H9 (cell line): Measurements from ENCODE around the gene CACNA1D. TPM values are rescaled to one million over a fixed set of nuclear protein-coding genes. Genes with fewer than 3 reads are reported as not detected.

Source experiments
- DNase-seq: peaks from one replicate; pipeline ENCODE4 v3.0.0-alpha.2; 2017
- H2AFZ ChIP-seq: one replicate; pipeline ENCODE4 v1.6.1; 2013; ENCODE audit warnings: mild to moderate bottlenecking, low read length, control low read depth, moderate library complexity
- H2AK5ac ChIP-seq: 2 replicates; pipeline ENCODE4 v1.6.1; 2013; ENCODE audit warnings: low read length, control low read depth, mixed read lengths; ENCODE audit not compliant: insufficient read length
- H2BK120ac ChIP-seq: one replicate; pipeline ENCODE4 v1.6.1; 2013; ENCODE audit warnings: low read depth, mild to moderate bottlenecking, low read length, control low read depth, inconsistent platforms; ENCODE audit not compliant: poor library complexity, severe bottlenecking
- H2BK12ac ChIP-seq: 2 replicates; pipeline ENCODE4 v1.6.1; 2013; ENCODE audit warnings: low read length, control low read depth, mixed read lengths, low read depth; ENCODE audit not compliant: insufficient read length
- H2BK15ac ChIP-seq: 2 replicates; pipeline ENCODE4 v1.6.1; 2013; ENCODE audit warnings: low read depth, low read length, control low read depth
- H2BK20ac ChIP-seq: one replicate; pipeline ENCODE4 v1.6.1; 2013; ENCODE audit warnings: low read depth, mild to moderate bottlenecking, low read length, control low read depth, inconsistent platforms; ENCODE audit not compliant: poor library complexity, severe bottlenecking
- H2BK5ac ChIP-seq: 2 replicates; pipeline ENCODE4 v1.6.1; 2013; ENCODE audit warnings: low read length, control low read depth, mixed read lengths; ENCODE audit not compliant: insufficient read length
- H3K14ac ChIP-seq: 2 replicates; pipeline ENCODE4 v1.6.1; 2013; ENCODE audit warnings: low read length, control low read depth; ENCODE audit not compliant: insufficient read depth
- H3K18ac ChIP-seq: 2 replicates; pipeline ENCODE4 v1.6.1; 2013; ENCODE audit warnings: low read depth, mild to moderate bottlenecking, mixed read lengths, low read length, control low read depth; ENCODE audit not compliant: insufficient read length
- H3K23ac ChIP-seq: 2 replicates; pipeline ENCODE4 v1.6.1; 2013; ENCODE audit warnings: low read length, control low read depth, mixed read lengths, low read depth; ENCODE audit not compliant: insufficient read length
- H3K23me2 ChIP-seq: 2 replicates; pipeline ENCODE4 v1.6.1; 2013; ENCODE audit warnings: low read depth, mild to moderate bottlenecking, mixed read lengths, low read length, control low read depth; ENCODE audit not compliant: insufficient read length, poor library complexity, severe bottlenecking
- H3K27ac ChIP-seq: 2 replicates; pipeline ENCODE4 v1.5.1; 2013; ENCODE audit warnings: low read length, control low read depth, mixed read lengths, low read depth; ENCODE audit not compliant: insufficient read length
- H3K27me3 ChIP-seq: 2 replicates; pipeline ENCODE4 v1.6.1; 2013; ENCODE audit warnings: low read length, control low read depth, inconsistent platforms; ENCODE audit not compliant: insufficient read depth
- H3K4ac ChIP-seq: 2 replicates; pipeline ENCODE4 v1.6.1; 2013; ENCODE audit warnings: low read depth, mild to moderate bottlenecking, control low read depth, inconsistent platforms, low read length, moderate library complexity
- H3K4me1 ChIP-seq: 2 replicates; pipeline ENCODE4 v1.6.1; 2013; ENCODE audit warnings: low read length, control low read depth, inconsistent platforms; ENCODE audit not compliant: insufficient read depth
- H3K4me2 ChIP-seq: 2 replicates; pipeline ENCODE4 v1.6.1; 2013; ENCODE audit warnings: low read length, control low read depth, mixed read lengths; ENCODE audit not compliant: insufficient read length, insufficient read depth
- H3K56ac ChIP-seq: 2 replicates; pipeline ENCODE4 v1.6.1; 2013; ENCODE audit warnings: low read depth, mild to moderate bottlenecking, mixed read lengths, low read length, control low read depth; ENCODE audit not compliant: insufficient read length
- H3K79me1 ChIP-seq: 2 replicates; pipeline ENCODE4 v1.6.1; 2013; ENCODE audit warnings: low read depth, mild to moderate bottlenecking, moderate library complexity, low read length, control low read depth, inconsistent platforms; ENCODE audit not compliant: insufficient read depth, poor library complexity, severe bottlenecking
- H3K79me2 ChIP-seq: 2 replicates; pipeline ENCODE4 v1.6.1; 2013; ENCODE audit warnings: low read length, control low read depth, inconsistent platforms; ENCODE audit not compliant: insufficient read depth
- H3K9ac ChIP-seq: 2 replicates; pipeline ENCODE4 v1.6.1; 2013; ENCODE audit warnings: low read length, control low read depth, mixed read lengths; ENCODE audit not compliant: insufficient read length; ENCODE audit errors: extremely low read depth
- H3K9me3 ChIP-seq: one replicate; pipeline ENCODE4 v1.6.1; 2013; ENCODE audit warnings: low read depth, low read length, inconsistent platforms; ENCODE audit not compliant: control insufficient read depth
- H3T11ph ChIP-seq: one replicate; pipeline ENCODE4 v1.6.1; 2013; ENCODE audit warnings: mild to moderate bottlenecking, low read length, control low read depth, inconsistent platforms
- H4K20me1 ChIP-seq: one replicate; pipeline ENCODE4 v1.6.1; 2013; ENCODE audit not compliant: control insufficient read depth, insufficient read length, insufficient read depth
- H4K5ac ChIP-seq: 2 replicates; pipeline ENCODE4 v1.6.1; 2013; ENCODE audit warnings: low read depth, mild to moderate bottlenecking, mixed read lengths, low read length, control low read depth; ENCODE audit not compliant: insufficient read length
- H4K8ac ChIP-seq: replicated peaks from 2 replicates; pipeline ENCODE4 v1.6.1; 2013; ENCODE audit warnings: low read length, control low read depth, mixed read lengths, low read depth; ENCODE audit not compliant: insufficient read length
- H4K91ac ChIP-seq: 2 replicates; pipeline ENCODE4 v1.6.1; 2013; ENCODE audit warnings: low read depth, mild to moderate bottlenecking, moderate library complexity, mixed read lengths, low read length, control low read depth; ENCODE audit not compliant: insufficient read length
- H3K27ac Mint-ChIP-seq, 3 experiments: 2 replicates in 2 of 3; 3 replicates in 1 of 3; pipeline ENCODE4 v1.8.0; 2020 to 2021; ENCODE audit warnings: mixed read lengths in 3 of 3, mild to moderate bottlenecking in 1 of 3, moderate library complexity in 1 of 3
- H3K27me3 Mint-ChIP-seq: 2 replicates; pipeline ENCODE4 v1.8.0; 2021; ENCODE audit warnings: low read depth, mild to moderate bottlenecking, moderate library complexity, mixed read lengths
- H3K36me3 Mint-ChIP-seq, 3 experiments: 2 replicates in 2 of 3; 3 replicates in 1 of 3; pipeline ENCODE4 v1.8.0; 2020 to 2021; ENCODE audit warnings: low read depth in 3 of 3, mixed read lengths in 3 of 3; ENCODE audit not compliant: insufficient read depth in 1 of 3
- H3K4me1 Mint-ChIP-seq, 2 experiments: 2 replicates each; pipeline ENCODE4 v1.8.0; 2020; ENCODE audit warnings: mixed read lengths in 2 of 2
- H3K4me3 Mint-ChIP-seq, 2 experiments: 2 replicates in 1 of 2; 3 replicates in 1 of 2; pipeline ENCODE4 v1.8.0; 2020 to 2021; ENCODE audit warnings: mild to moderate bottlenecking in 2 of 2, mixed read lengths in 2 of 2, moderate library complexity in 1 of 2
- H3K9me3 Mint-ChIP-seq, 2 experiments: 2 replicates in 1 of 2; 3 replicates in 1 of 2; pipeline ENCODE4 v1.8.0; 2020; ENCODE audit warnings: mild to moderate bottlenecking in 2 of 2, mixed read lengths in 2 of 2, moderate library complexity in 1 of 2
- WGBS: extraction: QIAGEN DNeasy Blood & Tissue Kit; methylation state at CpG from one replicate; pipeline ENCODE4 v1.1.7; 2013; ENCODE audit warnings: missing lambda C conversion rate, low lambda C conversion rate, mixed read lengths; ENCODE audit not compliant: insufficient read length; ENCODE audit errors: extremely low coverage; 5-methylcytosine and 5-hydroxymethylcytosine counted together
- total RNA-seq: library from RNA; stranded (reverse); gene quantifications from 2 replicates; pipeline ENCODE4 v1.2.1, GENCODE V29; 2021
- TF ChIP-seq, protein P1 (sequence below): fragments of 200-600 bp; sonication (generic); conservative IDR thresholded peaks from 3 replicates; pipeline ENCODE4 v1.8.0; 2021; ENCODE audit warnings: antibody characterized with exemption, mild to moderate bottlenecking

CACNA1D gene
- total RNA-seq, 1 experiment from 2014 or later, result 3.5 TPM

DNA sequence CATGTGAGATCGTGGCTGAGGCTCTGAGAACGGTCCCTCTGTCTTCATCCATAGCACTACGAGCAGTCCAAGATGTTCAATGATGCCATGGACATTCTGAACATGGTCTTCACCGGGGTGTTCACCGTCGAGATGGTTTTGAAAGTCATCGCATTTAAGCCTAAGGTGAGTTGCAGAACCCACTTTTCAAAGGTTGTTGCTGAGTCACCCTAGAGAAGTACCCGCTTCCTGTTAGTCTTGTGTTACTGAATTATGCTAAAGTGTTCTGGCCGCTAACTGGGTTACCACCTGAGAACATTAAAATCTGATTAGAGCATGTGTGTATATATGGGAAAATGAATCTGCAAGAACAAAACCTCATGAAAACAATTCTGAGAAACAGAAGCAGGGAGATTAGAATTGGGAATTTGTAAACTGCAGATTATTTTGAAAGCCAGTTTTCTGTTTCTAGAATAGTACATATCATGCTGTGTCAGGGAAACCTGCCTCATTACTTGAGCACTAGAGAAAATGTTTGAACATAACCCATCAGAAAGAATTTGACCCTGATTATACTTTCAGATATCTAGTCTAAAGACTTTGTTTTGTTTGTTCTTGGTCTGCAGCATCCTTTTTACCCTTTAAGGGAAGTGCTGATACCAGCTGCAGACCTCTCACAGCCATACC lies 259.2 kb downstream of the CACNA1D start:
- TF ChIP-seq, protein P1, sequence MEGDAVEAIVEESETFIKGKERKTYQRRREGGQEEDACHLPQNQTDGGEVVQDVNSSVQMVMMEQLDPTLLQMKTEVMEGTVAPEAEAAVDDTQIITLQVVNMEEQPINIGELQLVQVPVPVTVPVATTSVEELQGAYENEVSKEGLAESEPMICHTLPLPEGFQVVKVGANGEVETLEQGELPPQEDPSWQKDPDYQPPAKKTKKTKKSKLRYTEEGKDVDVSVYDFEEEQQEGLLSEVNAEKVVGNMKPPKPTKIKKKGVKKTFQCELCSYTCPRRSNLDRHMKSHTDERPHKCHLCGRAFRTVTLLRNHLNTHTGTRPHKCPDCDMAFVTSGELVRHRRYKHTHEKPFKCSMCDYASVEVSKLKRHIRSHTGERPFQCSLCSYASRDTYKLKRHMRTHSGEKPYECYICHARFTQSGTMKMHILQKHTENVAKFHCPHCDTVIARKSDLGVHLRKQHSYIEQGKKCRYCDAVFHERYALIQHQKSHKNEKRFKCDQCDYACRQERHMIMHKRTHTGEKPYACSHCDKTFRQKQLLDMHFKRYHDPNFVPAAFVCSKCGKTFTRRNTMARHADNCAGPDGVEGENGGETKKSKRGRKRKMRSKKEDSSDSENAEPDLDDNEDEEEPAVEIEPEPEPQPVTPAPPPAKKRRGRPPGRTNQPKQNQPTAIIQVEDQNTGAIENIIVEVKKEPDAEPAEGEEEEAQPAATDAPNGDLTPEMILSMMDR, result no peak
- no peak overlapping the region for H2AFZ ChIP-seq
- no peak overlapping the region for H3T11ph ChIP-seq

More for the DNA sequence above, 259.2 kb downstream of the CACNA1D start:
- Histone ChIP-seq H4K5ac (no peak overlapping the region), H2BK15ac (no peak overlapping the region), H2BK20ac (no peak overlapping the region), H2AK5ac (no peak overlapping the region), H3K9me3 (no peaks in the 10 kb centered on the region), H4K91ac (no peak overlapping the region), H3K79me1 (no peaks in the 10 kb centered on the region), H2BK12ac (no peak overlapping the region), H3K27ac (no peak overlapping the region), H3K9ac (no peak overlapping the region), H3K56ac (no peak overlapping the region), H4K8ac (no peak overlapping the region), H3K4ac (no peak overlapping the region), H2BK120ac (no peak overlapping the region), H3K27me3 (no peaks in the 10 kb centered on the region), H2BK5ac (no peak overlapping the region), H3K18ac (no peak overlapping the region), H3K14ac (no peak overlapping the region), H4K20me1 (no peaks in the 10 kb centered on the region), H3K4me1 (peaks cover 8% of the 10 kb centered on the region; the same call in 1 of the 2 replicates), H3K79me2 (no peaks in the 10 kb centered on the region), H3K23me2 (no peaks in the 10 kb centered on the region), H3K4me2 (no peak overlapping the region), H3K23ac (no peak overlapping the region)
- peaks cover 0 to 2% (median 0%) of the 10 kb centered on the region in 3 experiments; a peak in 2 of 7 replicates for H3K36me3 Mint-ChIP-seq
- no peaks in the 10 kb centered on the region for H3K9me3 Mint-ChIP-seq
- no peak for DNase-seq
- no peak overlapping the region for H3K4me3 Mint-ChIP-seq
- WGBS, result no CpG with 5 or more reads among the region's 9 CpGs
- peaks cover 19% of the 10 kb centered on the region for H3K27me3 Mint-ChIP-seq
- peak overlapping the region in 1 of 3 experiments; percentile 84; a peak in 2 of 7 replicates for H3K27ac Mint-ChIP-seq
- H3K4me1 Mint-ChIP-seq, result peaks cover 17 to 33% of the 10 kb centered on the region in 2 experiments
